Stimulated activated memory B cell treated with anti-CD40 and anti-IgM and Interleukin-4, amounts not matched to agents 10 μg/mL and 1 μg/mL and 100 μg/mL, for 72 hours (primary cell): ENCODE results near the gene CELF5.
A peak's percentile ranks its signal among the peaks of the same experiment; 100 is the strongest.
"Not testable (repeated sequence)": the region's sequence is repeated elsewhere in the genome, so short reads cannot be mapped to it uniquely, and the experiment has no call there.

ENCODE experiments used
- ATAC-seq: fragments of 150-1000 bp; cut with Tn5 transposase; 2 replicates; pipeline ENCODE4 v1.10.0; 2021
- H3K27ac Mint-ChIP-seq: one replicate; pipeline ENCODE4 v1.8.0; 2022; ENCODE audit warnings: mild to moderate bottlenecking, mixed read lengths
- H3K27me3 Mint-ChIP-seq: one replicate; pipeline ENCODE4 v1.8.0; 2022; ENCODE audit warnings: mixed read lengths
- H3K36me3 Mint-ChIP-seq: one replicate; pipeline ENCODE4 v1.8.0; 2022; ENCODE audit warnings: mixed read lengths
- H3K4me1 Mint-ChIP-seq: one replicate; pipeline ENCODE4 v1.8.0; 2022; ENCODE audit warnings: mixed read lengths
- H3K4me3 Mint-ChIP-seq: one replicate; pipeline ENCODE4 v1.8.0; 2022; ENCODE audit warnings: mild to moderate bottlenecking, moderate library complexity, mixed read lengths
- H3K9me3 Mint-ChIP-seq: one replicate; pipeline ENCODE4 v1.8.0; 2022; ENCODE audit warnings: mixed read lengths

Gene CELF5

GRCh38 chr19:3198901-3199700 lies 25.4 kb upstream of the CELF5 start:
- no peaks in the 10 kb centered on the region for H3K4me1 Mint-ChIP-seq
- H3K9me3 Mint-ChIP-seq = no peaks in the 10 kb centered on the region
- H3K36me3 Mint-ChIP-seq = peaks cover 15% of the 10 kb centered on the region
- ATAC-seq = no peak
- no peaks in the 10 kb centered on the region for H3K27me3 Mint-ChIP-seq
- no peak overlapping the region for H3K27ac Mint-ChIP-seq
- H3K4me3 Mint-ChIP-seq = no peak overlapping the region

- Mint-ChIP-seq H3K36me3 (peaks cover 7% of the 10 kb centered on the region), H3K4me1 (no peaks in the 10 kb centered on the region), H3K4me3 (no peak overlapping the region), H3K27me3 (no peaks in the 10 kb centered on the region), H3K27ac (no peak overlapping the region), H3K9me3 (no peaks in the 10 kb centered on the region)
- ATAC-seq = no peak
These were observed 23.3 kb upstream of the CELF5 start for GRCh38 chr19:3201072-3201700.

GRCh38 chr19:3201911-3202310 lies 22.6 kb upstream of the CELF5 start:
- Mint-ChIP-seq H3K36me3 (peaks cover 7% of the 10 kb centered on the region), H3K4me3 (no peak overlapping the region), H3K27me3 (no peaks in the 10 kb centered on the region), H3K4me1 (no peaks in the 10 kb centered on the region), H3K27ac (no peak overlapping the region), H3K9me3 (no peaks in the 10 kb centered on the region)
- ATAC-seq = no peak

- H3K36me3 Mint-ChIP-seq = peaks cover 7% of the 10 kb centered on the region
- H3K9me3 Mint-ChIP-seq = no peaks in the 10 kb centered on the region
- H3K27me3 Mint-ChIP-seq = no peaks in the 10 kb centered on the region
- no peaks in the 10 kb centered on the region for H3K4me1 Mint-ChIP-seq
- H3K4me3 Mint-ChIP-seq = no peak overlapping the region
- no peak for ATAC-seq
- no peak overlapping the region for H3K27ac Mint-ChIP-seq
These were observed 22.1 kb upstream of the CELF5 start for GRCh38 chr19:3202346-3202745.

- H3K27ac Mint-ChIP-seq, H3K4me3 Mint-ChIP-seq, ATAC-seq, H3K4me1 Mint-ChIP-seq, H3K27me3 Mint-ChIP-seq, H3K9me3 Mint-ChIP-seq: not testable (repeated sequence)
- peaks cover 11% of the 10 kb centered on the region for H3K36me3 Mint-ChIP-seq
These were observed 21.6 kb upstream of the CELF5 start for GRCh38 chr19:3202895-3203294.

GRCh38 chr19:3203805-3204645 lies 20.4 kb upstream of the CELF5 start:
- Mint-ChIP-seq H3K4me1 (no peaks in the 10 kb centered on the region), H3K4me3 (no peak overlapping the region), H3K9me3 (no peaks in the 10 kb centered on the region), H3K27ac (no peak overlapping the region), H3K27me3 (no peaks in the 10 kb centered on the region), H3K36me3 (peaks cover 19% of the 10 kb centered on the region)
- ATAC-seq = no peak

GRCh38 chr19:3204646-3205275 lies 19.7 kb upstream of the CELF5 start:
- no peak for ATAC-seq
- Mint-ChIP-seq H3K4me1 (no peaks in the 10 kb centered on the region), H3K9me3 (no peaks in the 10 kb centered on the region), H3K27me3 (no peaks in the 10 kb centered on the region), H3K4me3 (no peak overlapping the region), H3K27ac (no peak overlapping the region), H3K36me3 (peaks cover 25% of the 10 kb centered on the region)

GRCh38 chr19:3206216-3206953 lies 18.1 kb upstream of the CELF5 start:
- H3K9me3 Mint-ChIP-seq = no peaks in the 10 kb centered on the region
- H3K4me1 Mint-ChIP-seq = peaks cover 12% of the 10 kb centered on the region
- peaks cover 9% of the 10 kb centered on the region for H3K27me3 Mint-ChIP-seq
- H3K4me3 Mint-ChIP-seq = no peak overlapping the region
- no peak for ATAC-seq
- H3K36me3 Mint-ChIP-seq = peaks cover 25% of the 10 kb centered on the region
- no peak overlapping the region for H3K27ac Mint-ChIP-seq

GRCh38 chr19:3207461-3208242 lies 16.8 kb upstream of the CELF5 start:
- peaks cover 20% of the 10 kb centered on the region for H3K36me3 Mint-ChIP-seq
- H3K27me3 Mint-ChIP-seq = peaks cover 9% of the 10 kb centered on the region
- no peak overlapping the region for H3K27ac Mint-ChIP-seq
- ATAC-seq = no peak
- H3K4me3 Mint-ChIP-seq = no peak overlapping the region
- peaks cover 12% of the 10 kb centered on the region for H3K4me1 Mint-ChIP-seq
- H3K9me3 Mint-ChIP-seq = no peaks in the 10 kb centered on the region

GRCh38 chr19:3208317-3209207 lies 15.9 kb upstream of the CELF5 start:
- peaks cover 9% of the 10 kb centered on the region for H3K27me3 Mint-ChIP-seq
- no peak for ATAC-seq
- no peak overlapping the region for H3K27ac Mint-ChIP-seq
- H3K36me3 Mint-ChIP-seq = peaks cover 24% of the 10 kb centered on the region
- H3K4me1 Mint-ChIP-seq = peaks cover 21% of the 10 kb centered on the region
- H3K4me3 Mint-ChIP-seq = no peak overlapping the region
- no peaks in the 10 kb centered on the region for H3K9me3 Mint-ChIP-seq

GRCh38 chr19:3210347-3211017 lies 14.0 kb upstream of the CELF5 start:
- Mint-ChIP-seq H3K27me3 (peaks cover 9% of the 10 kb centered on the region), H3K9me3 (no peaks in the 10 kb centered on the region), H3K27ac (peak overlapping the region; percentile 20), H3K36me3 (peaks cover 24% of the 10 kb centered on the region), H3K4me3 (no peak overlapping the region), H3K4me1 (peaks cover 25% of the 10 kb centered on the region)
- ATAC-seq = peak; percentile 74

GRCh38 chr19:3211191-3211590 lies 13.3 kb upstream of the CELF5 start:
- ATAC-seq = no peak
- no peak overlapping the region for H3K27ac Mint-ChIP-seq

GRCh38 chr19:3213159-3213558 lies 11.3 kb upstream of the CELF5 start:
- peaks cover 9% of the 10 kb centered on the region for H3K27me3 Mint-ChIP-seq
- H3K27ac Mint-ChIP-seq = no peak overlapping the region
- H3K9me3 Mint-ChIP-seq = no peaks in the 10 kb centered on the region
- H3K4me3 Mint-ChIP-seq = no peak overlapping the region
- ATAC-seq = no peak
- peaks cover 25% of the 10 kb centered on the region for H3K4me1 Mint-ChIP-seq
- H3K36me3 Mint-ChIP-seq = peaks cover 17% of the 10 kb centered on the region

More at GRCh38 chr19:3211191-3211590, 13.3 kb upstream of the CELF5 start:
- peaks cover 24% of the 10 kb centered on the region for H3K36me3 Mint-ChIP-seq
- H3K9me3 Mint-ChIP-seq = no peaks in the 10 kb centered on the region
- H3K4me1 Mint-ChIP-seq = peaks cover 25% of the 10 kb centered on the region
- no peak overlapping the region for H3K4me3 Mint-ChIP-seq
- peaks cover 9% of the 10 kb centered on the region for H3K27me3 Mint-ChIP-seq
